GM03348 (cell line): ENCODE data around the gene KCNK6.
A peak's percentile ranks its signal among the peaks of the same experiment; 100 is the strongest.
"Not testable (repeated sequence)": the region's sequence is repeated elsewhere in the genome, so short reads cannot be mapped to it uniquely, and the experiment has no call there.

ENCODE experiments used
- DNase-seq: peaks from one replicate; pipeline ENCODE4 v3.0.0; 2012; ENCODE audit warnings: low spot score

Gene KCNK6

GRCh38 chr19:38324431-38324830, 4.8 kb downstream of the KCNK6 start:
- no peak for DNase-seq

DNA sequence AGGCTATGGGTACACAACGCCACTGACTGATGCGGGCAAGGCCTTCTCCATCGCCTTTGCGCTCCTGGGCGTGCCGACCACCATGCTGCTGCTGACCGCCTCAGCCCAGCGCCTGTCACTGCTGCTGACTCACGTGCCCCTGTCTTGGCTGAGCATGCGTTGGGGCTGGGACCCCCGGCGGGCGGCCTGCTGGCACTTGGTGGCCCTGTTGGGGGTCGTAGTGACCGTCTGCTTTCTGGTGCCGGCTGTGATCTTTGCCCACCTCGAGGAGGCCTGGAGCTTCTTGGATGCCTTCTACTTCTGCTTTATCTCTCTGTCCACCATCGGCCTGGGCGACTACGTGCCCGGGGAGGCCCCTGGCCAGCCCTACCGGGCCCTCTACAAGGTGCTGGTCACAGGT, 6.9 kb downstream of the KCNK6 start:
- DNase-seq = no peak

DNA sequence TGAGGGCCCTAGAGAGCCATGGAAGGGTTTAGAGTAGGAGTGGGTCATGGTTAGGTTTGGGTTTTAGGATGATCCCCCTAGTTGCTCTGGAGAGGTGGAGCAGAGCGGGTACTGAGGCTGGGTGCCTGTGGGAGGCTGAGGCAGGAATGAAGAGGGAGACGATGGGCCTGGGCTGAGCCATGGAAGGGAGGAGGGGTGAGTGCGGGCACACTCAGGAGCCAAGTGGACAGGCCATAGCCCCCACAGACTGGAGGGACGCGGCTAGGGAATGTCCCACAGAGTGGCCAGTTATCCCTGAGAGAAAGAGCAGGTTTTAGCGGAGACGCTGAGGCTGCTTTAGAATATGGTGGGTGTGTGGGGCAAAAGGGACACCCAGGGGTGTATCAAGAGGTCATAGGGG, 10.0 kb downstream of the KCNK6 start:
- no peak for DNase-seq

DNA sequence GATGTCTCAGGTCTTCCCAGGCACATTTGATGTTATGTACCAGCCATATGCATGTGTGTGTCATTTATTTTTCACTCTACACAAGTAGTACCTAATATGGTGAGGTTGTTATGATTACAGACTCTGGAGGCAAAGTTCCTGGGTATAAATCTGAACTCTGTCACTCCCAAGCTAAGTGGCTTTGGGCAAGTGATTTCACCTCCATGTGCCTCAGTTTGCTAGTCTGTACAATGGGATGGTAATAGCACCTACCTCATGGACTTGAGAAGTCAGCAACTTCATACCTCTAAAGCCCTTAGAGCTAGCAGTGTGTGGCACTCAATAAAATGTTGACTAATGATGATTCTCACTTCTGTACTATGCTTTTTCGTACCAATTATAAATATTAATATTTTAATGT, 12.1 kb downstream of the KCNK6 start:
- no peak for DNase-seq

- DNase-seq = no peak
These were observed 13.6 kb downstream of the KCNK6 start for GRCh38 chr19:38333245-38333644.

GRCh38 chr19:38335949-38336637, 16.4 kb downstream of the KCNK6 start:
- DNase-seq = peak; percentile 97

GRCh38 chr19:38336638-38337359, 17.2 kb downstream of the KCNK6 start:
- DNase-seq = peak; percentile 92

DNA sequence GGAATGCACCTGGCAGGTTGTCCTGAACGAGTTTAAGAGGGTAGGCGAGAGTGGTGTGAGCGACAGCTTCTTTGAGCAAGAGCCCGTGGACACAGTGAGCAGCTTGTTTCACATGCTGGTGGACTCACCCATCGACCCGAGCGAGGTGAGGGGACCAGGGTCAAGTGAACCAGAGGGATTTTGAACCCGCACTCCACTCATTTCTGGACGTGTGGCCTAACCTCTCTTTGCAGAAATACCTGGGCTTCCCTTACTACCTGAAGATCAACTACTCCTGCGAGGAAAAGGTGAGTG, 17.7 kb downstream of the KCNK6 start:
- no peak for DNase-seq

GRCh38 chr19:38339011-38339410, 19.4 kb downstream of the KCNK6 start:
- DNase-seq = not testable (repeated sequence)

- DNase-seq = no peak
These were observed 21.3 kb downstream of the KCNK6 start for GRCh38 chr19:38340927-38341326.

GRCh38 chr19:38346837-38347236, 27.2 kb downstream of the KCNK6 start:
- no peak for DNase-seq

GRCh38 chr19:38350883-38351282, 31.2 kb downstream of the KCNK6 start:
- no peak for DNase-seq

DNA sequence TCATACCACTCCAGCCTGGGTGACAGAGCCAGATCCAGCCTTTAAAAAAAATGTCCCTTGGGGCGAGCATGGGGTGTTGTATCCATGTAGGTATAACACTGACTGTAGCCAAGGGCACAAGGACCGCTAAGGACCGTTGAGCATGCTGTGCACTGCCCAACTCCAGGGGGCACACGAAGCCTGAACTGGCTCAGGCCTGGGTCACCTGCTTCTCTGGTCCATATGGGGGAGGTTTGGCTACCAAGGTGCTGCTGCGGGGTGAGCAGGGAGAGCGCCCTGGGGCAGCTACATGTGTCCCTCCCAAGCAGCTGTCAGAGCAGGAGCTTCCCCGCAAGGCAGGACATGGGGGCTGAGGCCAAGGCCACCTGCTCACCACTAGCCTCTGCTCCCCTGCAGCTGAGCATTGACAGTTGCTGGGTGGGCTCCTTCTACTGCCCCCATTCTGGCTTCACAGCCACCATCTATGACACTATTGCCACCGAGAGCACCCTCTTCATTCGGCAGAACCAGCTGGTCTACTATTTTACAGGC, 32.3 kb downstream of the KCNK6 start:
- no peak for DNase-seq

DNA sequence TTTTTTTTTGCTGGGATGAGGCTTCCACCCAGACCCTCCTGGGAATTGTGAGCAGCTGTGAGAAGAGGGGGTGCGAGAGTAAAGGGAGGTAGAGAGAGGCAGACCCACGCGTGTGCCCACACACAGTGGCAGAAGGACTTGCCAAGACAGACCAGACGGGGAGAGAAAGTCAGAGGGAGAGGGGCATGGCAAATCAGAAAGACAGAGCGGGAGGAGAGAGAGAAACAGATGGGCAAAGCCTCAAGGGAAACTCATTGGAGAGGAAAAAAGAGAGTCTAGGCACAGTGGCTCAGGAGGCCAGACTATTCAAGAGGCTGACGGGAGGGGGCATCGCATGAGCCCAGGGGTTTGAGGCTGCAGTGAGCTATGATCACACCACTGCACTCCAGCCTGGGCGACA, 33.0 kb downstream of the KCNK6 start:
- no peak for DNase-seq

GRCh38 chr19:38355728-38356725, 36.4 kb downstream of the KCNK6 start:
- no peak for DNase-seq

GRCh38 chr19:38358071-38358470, 38.4 kb downstream of the KCNK6 start:
- no peak for DNase-seq

DNA sequence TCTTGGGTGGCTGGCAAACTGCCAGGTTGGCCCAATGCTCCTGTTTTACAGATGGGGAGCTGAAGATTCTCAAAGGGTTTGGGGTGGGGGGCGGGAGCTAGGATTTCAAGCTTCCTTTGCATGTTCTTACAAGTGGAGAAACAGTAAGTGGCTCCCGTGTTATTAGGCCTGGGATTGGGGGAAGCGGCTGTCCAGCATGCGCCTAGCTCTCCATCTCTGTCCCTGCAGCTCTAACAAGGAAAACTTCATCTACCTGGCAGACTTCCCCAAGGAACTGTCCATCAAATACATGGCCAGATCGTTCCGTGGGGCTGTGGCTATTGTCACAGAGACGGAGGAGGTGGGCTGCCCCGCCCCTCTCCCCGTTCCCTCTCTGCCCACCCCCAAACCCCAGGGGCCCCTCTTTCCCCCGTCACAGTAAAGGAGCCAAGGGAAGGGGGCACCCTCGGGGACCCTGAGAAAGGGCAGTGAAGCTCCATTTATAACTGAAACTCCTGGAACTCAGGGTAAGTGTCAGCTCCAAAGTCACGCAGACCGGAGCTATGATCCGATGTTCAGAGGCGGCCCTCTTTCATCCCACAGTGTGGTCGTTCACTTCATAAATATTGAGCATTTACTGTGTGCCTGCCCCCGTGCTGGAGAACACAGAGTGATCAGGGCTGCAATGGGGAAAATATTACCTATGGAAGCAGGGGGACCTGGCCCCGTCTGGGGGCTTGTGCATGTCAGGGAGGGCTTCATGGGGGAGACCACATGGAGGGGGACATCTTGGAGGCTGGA, 39.8 kb downstream of the KCNK6 start:
- DNase-seq = no peak

DNA sequence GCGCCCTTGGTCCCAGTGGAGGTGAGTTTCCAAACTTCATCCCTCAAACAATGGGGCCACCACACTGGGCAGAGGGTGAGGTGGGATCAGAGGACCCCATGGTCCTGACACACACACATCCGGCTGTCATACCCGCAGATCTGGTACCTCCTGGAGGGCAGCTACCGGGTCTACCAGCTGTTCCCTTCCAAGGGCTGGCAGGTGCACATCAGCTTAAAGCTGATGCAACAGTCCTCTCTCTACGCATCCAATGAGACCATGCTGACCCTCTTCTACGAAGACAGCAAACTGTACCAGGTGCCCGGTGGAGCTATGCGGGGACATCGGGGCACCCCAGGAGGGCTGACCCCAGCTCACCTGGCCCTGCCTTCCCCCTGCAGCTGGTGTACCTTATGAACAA, 40.7 kb downstream of the KCNK6 start:
- no peak for DNase-seq

- no peak for DNase-seq
These were observed 41.4 kb downstream of the KCNK6 start for GRCh38 chr19:38360839-38361631.

GRCh38 chr19:38361633-38362075, 42.0 kb downstream of the KCNK6 start:
- DNase-seq = peak; percentile 93
